Suprapubic skin (tissue), 4 donors: Measurements from ENCODE around the gene RAB3GAP1. TPM values are rescaled to one million over a fixed set of nuclear protein-coding genes. Genes with fewer than 3 reads are reported as not detected.

Experiments used
- DNase-seq, 2 donors: peaks; one replicate each; pipeline ENCODE4 v3.0.0-alpha.2; 2019; ENCODE audit warnings: low spot score in 2 of 2
- H3K27ac ChIP-seq: fragments of 200-600 bp; sonication (generic); one replicate; pipeline ENCODE4 v1.5.1; 2019
- H3K27me3 ChIP-seq: fragments of 200-600 bp; sonication (generic); one replicate; pipeline ENCODE4 v1.5.1; 2019
- H3K36me3 ChIP-seq: fragments of 200-600 bp; sonication (generic); one replicate; pipeline ENCODE4 v1.5.1; 2019
- H3K4me1 ChIP-seq: fragments of 200-600 bp; sonication (generic); one replicate; pipeline ENCODE4 v1.5.1; 2019
- H3K4me3 ChIP-seq: fragments of 200-600 bp; sonication (generic); one replicate; pipeline ENCODE4 v1.5.1; 2019; ENCODE audit warnings: mild to moderate bottlenecking
- H3K9me3 ChIP-seq: fragments of 200-600 bp; sonication (generic); one replicate; pipeline ENCODE4 v1.5.1; 2019
- CTCF ChIP-seq, 2 donors: fragments of 200-600 bp in 1 of 2; fragments of 450-650 bp in 1 of 2; sonication (generic) in 1 of 2; IDR thresholded peaks; one replicate each; pipeline ENCODE4 v1.5.1; 2016 to 2019; ENCODE audit warnings: antibody characterized with exemption in 2 of 2, mild to moderate bottlenecking in 1 of 2, moderate library complexity in 1 of 2
- EP300 ChIP-seq: sonication (generic); formaldehyde crosslinking; IDR thresholded peaks from one replicate; pipeline ENCODE4 v1.6.1; 2017; ENCODE audit warnings: antibody characterized with exemption
- POLR2A ChIP-seq, 2 donors: fragments of 450-650 bp; IDR thresholded peaks; one replicate each; pipeline ENCODE4 v1.6.1; 2017; ENCODE audit warnings: antibody characterized with exemption in 2 of 2, mild to moderate bottlenecking in 2 of 2, moderate library complexity in 2 of 2
- POLR2AphosphoS5 ChIP-seq, 3 donors: sonication (generic); formaldehyde crosslinking; IDR thresholded peaks; one replicate each; pipeline ENCODE4 v1.6.1; 2017; ENCODE audit warnings: antibody characterized with exemption in 3 of 3
- WGBS: methylation state at CpG from one replicate; pipeline ENCODE4 v1.1.5; 2018; 5-methylcytosine and 5-hydroxymethylcytosine counted together
- total RNA-seq, 4 donors: library from RNA; depleted of rRNA; stranded (reverse); fragments of >200 nt; gene quantifications; one replicate each; pipeline ENCODE4 v1.1.0, GENCODE V29; 2016

The RAB3GAP1 gene
- total RNA-seq, 4 donors from 2014 or later, result 36.8 to 62.0 (median 52.6) TPM

DNA sequence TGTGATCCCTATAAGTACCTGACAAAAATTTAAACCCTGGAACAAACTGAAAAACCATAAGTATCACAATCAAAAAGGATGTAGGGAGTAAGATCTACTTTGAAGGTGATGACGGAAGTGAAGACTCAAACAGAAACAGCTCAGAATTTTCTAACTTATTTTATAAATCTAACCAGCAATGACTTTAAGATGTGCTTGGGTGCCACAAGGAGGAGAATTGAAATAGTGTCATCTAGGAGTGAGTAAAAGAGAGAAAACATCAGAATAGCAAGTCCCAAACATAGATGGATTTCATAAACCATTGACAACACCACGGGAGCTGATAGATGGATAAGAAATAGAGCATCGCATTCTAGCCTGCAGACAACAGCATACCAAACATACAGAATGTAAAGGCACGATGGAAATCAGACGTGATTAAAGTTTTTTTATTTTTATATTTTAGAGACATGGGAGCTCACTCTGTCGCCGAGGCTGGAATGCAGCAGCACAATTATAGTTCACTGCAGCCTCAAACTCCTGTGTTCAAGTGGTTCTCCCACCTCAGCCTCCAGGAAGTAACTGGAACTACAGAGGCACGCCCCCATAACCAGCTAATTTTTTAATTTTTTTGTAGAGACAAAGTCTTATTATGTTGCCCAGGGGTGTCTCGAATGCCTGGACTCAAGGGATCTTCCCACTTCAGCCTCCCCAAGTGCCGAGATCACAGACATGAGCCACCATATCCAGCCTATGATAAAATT is 41.7 kb upstream of the RAB3GAP1 start:
- H3K27ac ChIP-seq, result no peak overlapping the region
- no peak overlapping the region for H3K4me3 ChIP-seq
- peaks cover 17% of the 10 kb centered on the region for H3K27me3 ChIP-seq
- WGBS, result 77% methylated on average over 10 of the region's 10 CpGs
- no peaks in the 10 kb centered on the region for H3K4me1 ChIP-seq
- TF ChIP-seq POLR2A (IDR thresholded peaks at IDR 0.05), result no peak
- TF ChIP-seq CTCF (IDR thresholded peaks at IDR 0.05), result no peak
- no peak for TF ChIP-seq EP300
- TF ChIP-seq POLR2AphosphoS5 (IDR thresholded peaks at IDR 0.05), result no peak
- no peaks in the 10 kb centered on the region for H3K36me3 ChIP-seq
- DNase-seq, result no peak
- H3K9me3 ChIP-seq, result no peaks in the 10 kb centered on the region

- Histone ChIP-seq H3K27ac (no peak overlapping the region), H3K36me3 (no peaks in the 10 kb centered on the region), H3K27me3 (peaks cover 8% of the 10 kb centered on the region), H3K9me3 (no peaks in the 10 kb centered on the region), H3K4me3 (no peak overlapping the region), H3K4me1 (no peaks in the 10 kb centered on the region)
- no peak for DNase-seq
- TF ChIP-seq POLR2AphosphoS5 (IDR thresholded peaks at IDR 0.05) (no peak), POLR2A (IDR thresholded peaks at IDR 0.05) (no peak), CTCF (IDR thresholded peaks at IDR 0.05) (no peak), EP300 (no peak)
Observed at GRCh38 chr2:135011633-135012032, 40.5 kb upstream of the RAB3GAP1 start.

DNA sequence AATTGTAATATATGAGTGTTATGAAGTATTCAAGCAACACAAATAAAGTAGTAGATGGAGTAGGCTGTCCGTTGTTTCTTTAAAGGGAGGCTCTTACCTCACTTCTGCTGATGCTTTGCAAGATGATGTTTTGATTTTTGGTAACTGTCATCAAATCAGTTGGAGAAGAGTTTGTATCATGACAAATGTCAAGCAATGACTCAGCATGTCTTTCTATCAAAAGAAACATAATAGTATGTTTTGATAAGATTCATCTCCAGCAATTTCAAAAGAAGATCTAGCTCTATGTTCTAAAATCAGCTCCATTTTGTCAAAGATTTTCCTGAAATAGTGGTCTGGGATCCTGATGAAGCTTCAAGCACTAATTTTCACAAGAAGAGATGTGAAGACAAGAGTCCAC is 30.5 kb upstream of the RAB3GAP1 start:
- 92% methylated on average over 1 of the region's 1 CpG for WGBS
- TF ChIP-seq POLR2AphosphoS5 (IDR thresholded peaks at IDR 0.05) (no peak), EP300 (no peak), CTCF (IDR thresholded peaks at IDR 0.05) (no peak), POLR2A (IDR thresholded peaks at IDR 0.05) (no peak)
- H3K4me1 ChIP-seq, result no peaks in the 10 kb centered on the region
- H3K4me3 ChIP-seq, result no peak overlapping the region
- H3K27ac ChIP-seq, result no peak overlapping the region
- H3K9me3 ChIP-seq, result no peaks in the 10 kb centered on the region
- no peaks in the 10 kb centered on the region for H3K27me3 ChIP-seq
- DNase-seq, result no peak
- H3K36me3 ChIP-seq, result no peaks in the 10 kb centered on the region

GRCh38 chr2:135022952-135023880 is 28.9 kb upstream of the RAB3GAP1 start:
- WGBS, result 72% methylated on average over 10 of the region's 10 CpGs
- no peak for DNase-seq
- no peaks in the 10 kb centered on the region for H3K4me1 ChIP-seq

More at GRCh38 chr2:135022952-135023880, 28.9 kb upstream of the RAB3GAP1 start:
- TF ChIP-seq POLR2AphosphoS5 (IDR thresholded peaks at IDR 0.05) (no peak), EP300 (no peak), CTCF (IDR thresholded peaks at IDR 0.05) (no peak), POLR2A (IDR thresholded peaks at IDR 0.05) (no peak)
- no peak overlapping the region for H3K4me3 ChIP-seq
- H3K36me3 ChIP-seq, result no peaks in the 10 kb centered on the region
- peaks cover 3% of the 10 kb centered on the region for H3K27me3 ChIP-seq
- H3K9me3 ChIP-seq, result no peaks in the 10 kb centered on the region
- H3K27ac ChIP-seq, result no peak overlapping the region
